ENCODE results near the gene DMBT1.

DNA sequence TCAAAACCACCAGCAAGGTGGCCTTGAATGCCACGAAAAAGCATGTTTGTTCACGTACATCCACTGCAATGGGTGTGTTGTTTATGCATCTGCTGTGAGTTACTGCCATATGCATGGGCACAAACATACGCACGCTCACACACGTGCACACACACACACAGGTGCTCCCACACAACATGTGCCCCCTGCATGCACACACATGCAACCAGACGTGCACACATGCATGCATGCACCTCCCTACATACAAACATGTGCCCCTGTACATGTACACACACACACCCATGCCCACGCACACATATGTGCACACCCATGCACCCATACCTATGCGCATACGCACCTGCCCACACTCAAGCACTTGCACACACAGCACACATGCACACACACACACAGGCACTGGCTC is 10.1 kb upstream of the DMBT1 start:
- TF ChIP-seq CTCF (IDR thresholded peaks at IDR 0.05) (no peak), POLR2A (IDR thresholded peaks at IDR 0.05; ENCODE audit: low read depth) (no peak)
